HG02973 (cell line): ENCODE results near the gene CSPG4.
A peak's percentile ranks its signal among the peaks of the same experiment; 100 is the strongest.
"Not testable (repeated sequence)": the region's sequence is repeated elsewhere in the genome, so short reads cannot be mapped to it uniquely, and the experiment has no call there.

Source experiments
- ATAC-seq: cut with Tn5 transposase; IDR thresholded peaks from one replicate; pipeline ENCODE4 v1.9.1; 2021; ENCODE audit warnings: moderate library complexity; ENCODE audit not compliant: unreplicated experiment

Gene CSPG4

DNA sequence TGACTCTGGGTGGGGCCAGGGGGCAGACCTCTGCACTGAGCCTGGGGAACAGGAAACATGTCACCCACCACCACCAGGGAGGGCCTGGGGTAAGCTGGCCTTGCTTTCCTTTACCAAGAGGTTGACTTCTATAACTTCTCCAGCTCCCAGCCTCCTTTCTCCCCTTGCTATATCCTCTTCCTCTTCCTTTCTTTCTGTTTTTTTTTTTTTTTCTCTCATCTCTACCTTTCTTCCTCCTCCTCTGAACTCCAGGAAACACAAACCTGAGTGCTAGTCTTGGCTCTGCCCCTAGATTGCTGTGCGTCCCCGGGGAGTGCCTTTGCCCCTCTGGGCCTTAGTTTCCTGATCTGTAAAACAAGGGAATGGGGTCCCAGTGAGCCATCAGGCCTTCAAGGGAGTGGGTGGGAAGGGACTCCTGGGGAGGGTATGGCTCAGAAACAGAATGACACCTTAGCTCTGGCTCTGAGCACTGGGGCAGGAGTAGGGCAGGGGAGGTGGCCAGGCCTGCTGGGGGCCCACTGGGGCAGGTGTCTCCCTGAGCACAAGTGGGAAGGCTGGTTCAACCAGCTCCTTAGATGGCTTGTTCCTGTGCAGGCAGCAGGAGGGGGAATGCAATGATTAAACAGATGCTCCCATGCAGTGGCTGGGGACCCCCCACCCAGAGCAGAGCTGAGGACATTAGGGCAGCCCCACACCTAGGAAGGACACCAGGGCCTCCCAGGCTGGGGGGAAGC is 60.7 kb downstream of the CSPG4 start:
- ATAC-seq = no peak

DNA sequence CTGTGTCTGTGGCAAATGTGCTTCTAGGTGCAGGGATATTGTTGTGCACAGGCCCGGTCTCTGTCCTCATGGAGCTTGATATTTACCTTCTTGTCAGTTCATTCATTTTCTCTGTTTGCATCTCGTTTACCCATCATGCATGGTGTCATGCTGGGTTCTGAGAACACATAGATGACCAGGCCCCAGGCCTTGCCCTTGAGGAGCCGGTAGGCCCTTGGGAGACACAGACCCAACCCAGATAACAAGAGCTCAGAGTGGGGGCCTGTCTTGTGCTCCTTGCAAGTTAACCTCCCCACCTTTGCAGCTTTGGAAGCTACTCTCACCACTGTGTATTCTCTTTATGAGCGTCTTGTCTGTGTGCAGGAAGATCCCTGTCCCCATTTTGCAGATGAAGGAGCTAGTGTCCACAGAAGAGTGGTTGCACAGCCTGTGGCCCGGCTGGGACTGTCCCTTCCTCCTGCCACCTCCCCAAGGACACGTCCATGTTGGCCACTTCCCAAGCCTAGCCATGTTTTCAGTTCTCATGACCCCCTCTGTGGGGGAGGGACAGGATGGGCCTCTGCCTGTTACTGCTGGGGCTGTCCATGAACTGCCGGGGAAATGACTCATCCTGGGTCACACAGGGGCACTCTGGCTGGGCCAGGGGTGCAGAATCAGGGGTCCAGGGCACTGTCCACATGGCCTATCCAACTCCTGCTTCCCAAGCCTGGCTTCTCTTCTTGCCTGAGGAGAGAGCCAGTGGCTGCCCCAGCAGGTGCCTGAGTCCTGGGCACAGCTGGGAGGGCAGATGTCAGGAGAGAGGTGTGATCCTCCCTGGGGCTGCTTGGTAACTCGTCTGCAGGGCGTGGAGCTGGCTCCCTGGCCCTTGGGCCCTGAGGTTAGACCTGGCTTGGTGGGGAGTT is 61.5 kb downstream of the CSPG4 start:
- no peak for ATAC-seq

DNA sequence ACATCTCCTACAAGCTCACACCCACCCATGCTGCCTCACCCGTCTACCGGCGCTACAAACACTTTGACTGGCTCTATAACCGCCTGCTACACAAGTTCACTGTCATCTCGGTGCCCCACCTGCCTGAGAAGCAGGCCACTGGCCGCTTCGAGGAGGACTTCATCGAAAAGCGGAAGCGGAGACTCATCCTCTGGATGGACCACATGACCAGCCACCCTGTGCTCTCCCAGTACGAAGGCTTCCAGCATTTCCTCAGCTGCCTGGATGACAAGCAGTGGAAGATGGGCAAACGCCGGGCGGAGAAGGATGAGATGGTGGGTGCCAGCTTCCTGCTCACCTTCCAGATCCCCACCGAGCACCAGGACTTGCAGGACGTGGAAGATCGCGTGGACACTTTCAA is 62.8 kb downstream of the CSPG4 start:
- no peak for ATAC-seq

DNA sequence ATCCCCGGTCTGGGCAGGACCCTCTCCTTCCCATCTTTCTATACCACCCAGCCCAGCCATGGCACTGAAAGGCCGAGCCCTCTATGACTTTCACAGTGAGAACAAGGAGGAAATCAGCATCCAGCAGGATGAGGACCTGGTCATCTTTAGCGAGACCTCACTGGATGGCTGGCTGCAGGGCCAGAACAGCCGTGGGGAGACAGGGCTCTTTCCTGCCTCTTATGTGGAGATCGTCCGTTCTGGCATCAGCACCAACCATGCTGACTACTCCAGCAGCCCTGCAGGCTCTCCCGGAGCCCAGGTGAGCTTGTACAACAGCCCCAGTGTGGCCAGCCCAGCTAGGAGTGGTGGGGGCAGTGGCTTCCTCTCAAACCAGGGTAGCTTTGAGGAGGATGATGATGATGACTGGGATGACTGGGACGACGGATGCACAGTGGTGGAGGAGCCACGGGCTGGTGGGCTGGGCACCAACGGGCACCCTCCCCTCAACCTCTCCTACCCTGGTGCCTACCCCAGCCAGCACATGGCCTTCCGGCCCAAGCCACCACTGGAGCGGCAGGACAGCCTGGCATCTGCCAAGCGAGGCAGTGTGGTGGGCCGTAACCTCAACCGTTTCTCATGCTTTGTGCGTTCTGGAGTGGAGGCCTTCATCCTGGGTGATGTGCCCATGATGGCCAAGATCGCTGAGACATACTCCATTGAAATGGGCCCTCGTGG is 63.4 kb downstream of the CSPG4 start:
- ATAC-seq = no peak

DNA sequence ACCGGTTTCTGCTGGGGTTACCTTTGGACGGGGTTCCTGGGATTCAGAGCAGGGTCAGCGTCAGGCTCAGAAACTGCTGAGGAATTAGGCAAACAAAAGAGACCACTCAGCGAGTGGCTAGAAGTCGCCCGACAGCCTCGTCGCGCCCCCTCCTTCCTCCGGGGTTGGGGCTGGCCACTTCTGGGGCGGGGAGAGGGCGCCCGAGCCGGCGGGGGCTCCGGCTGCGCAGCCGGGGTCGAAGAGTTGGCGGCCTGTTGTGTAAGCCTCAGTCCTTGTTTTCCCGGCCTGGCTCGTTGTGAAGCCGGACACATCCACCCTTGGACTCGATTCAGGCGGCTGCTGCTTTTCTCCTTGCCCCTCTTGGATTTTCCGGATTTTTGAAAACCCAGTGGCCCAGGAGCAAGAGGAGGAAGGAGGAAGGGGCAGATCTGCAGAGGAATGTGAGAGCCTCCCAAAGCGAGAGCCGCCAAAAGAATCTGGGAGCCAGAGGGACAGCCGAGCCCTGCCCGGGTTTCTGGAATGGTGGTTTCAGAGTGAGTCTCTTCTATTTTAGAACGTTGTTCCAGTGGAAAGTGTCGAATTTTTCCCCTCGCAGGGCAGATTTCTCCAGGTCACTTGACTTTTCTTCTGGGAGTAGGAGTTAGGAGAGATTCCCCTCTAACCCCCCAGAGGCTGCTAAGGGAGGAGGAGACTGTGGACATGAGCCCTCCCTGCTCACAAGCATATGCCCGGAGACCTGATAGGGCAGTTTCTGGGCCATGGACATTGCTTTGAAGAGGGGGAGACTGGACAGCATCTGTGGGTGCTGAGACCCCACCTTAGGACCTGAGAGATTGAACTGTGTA is 64.3 kb downstream of the CSPG4 start:
- no peak for ATAC-seq

DNA sequence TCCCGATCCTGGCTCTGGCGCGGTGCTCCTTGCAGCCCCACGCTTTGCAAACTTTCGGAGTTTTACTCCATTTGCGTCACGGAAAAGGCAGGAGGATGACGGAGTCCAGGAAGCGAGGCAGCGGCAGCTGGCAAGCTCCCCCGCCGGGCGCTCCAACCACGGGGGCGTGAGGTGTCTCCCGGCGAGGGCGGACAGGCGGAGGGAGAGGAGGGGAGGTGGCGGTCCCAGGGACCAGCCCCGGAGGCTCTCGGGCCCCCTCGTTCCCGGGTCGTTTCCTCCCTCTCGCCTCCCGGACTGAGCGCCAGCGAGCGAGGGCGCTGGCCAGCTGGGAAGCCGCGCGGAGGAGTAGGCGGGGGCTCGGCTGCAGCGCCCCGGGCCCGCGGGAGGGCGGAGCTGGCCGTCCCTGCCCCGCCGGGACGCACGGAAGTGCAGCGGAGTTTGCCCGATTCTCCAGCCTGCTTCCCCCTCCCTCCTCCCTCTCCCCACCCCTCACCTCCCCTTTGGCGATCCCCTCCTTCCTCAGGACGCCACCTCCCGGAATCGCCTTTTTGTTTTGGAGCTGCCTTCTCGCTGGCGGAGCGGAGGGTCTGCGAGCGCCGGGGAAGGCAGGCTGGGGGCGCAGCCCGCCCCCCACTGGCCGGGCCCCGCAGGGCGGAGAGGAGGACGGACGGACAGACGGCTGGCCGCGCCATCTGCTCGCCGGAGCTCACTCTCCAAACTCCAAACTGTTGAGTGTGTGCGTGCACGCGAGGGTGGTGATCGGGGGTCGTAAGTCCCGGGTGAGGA is 65.1 kb downstream of the CSPG4 start, which contains the start of gene SNX33:
SNX33 (plus strand) TSS at position 543 of the 786 bp plus-strand sequence. CDS start 1,191 bp downstream, outside the sequence.
- ATAC-seq = no peak

DNA sequence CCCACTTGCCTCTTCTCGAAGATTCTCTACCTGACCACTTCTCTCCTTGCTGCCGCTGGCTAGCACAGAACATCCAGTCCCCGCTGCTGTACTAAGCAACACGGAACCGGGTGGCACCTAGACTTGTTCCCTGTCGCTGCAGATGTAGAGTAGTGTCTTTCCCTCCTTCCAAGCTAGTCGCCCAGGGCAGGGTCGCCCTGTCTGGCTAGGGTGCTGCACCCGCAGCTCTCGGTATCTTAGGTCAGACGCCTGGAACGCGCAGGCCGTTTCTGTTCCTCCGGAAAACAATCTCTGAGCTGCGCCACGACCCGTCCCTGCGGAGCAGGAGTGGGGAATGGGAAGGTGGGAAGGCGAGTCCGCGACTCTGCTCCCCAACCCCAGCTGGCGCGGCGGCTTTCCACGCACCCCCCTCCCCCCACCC is 65.7 kb downstream of the CSPG4 start:
- no peak for ATAC-seq

DNA sequence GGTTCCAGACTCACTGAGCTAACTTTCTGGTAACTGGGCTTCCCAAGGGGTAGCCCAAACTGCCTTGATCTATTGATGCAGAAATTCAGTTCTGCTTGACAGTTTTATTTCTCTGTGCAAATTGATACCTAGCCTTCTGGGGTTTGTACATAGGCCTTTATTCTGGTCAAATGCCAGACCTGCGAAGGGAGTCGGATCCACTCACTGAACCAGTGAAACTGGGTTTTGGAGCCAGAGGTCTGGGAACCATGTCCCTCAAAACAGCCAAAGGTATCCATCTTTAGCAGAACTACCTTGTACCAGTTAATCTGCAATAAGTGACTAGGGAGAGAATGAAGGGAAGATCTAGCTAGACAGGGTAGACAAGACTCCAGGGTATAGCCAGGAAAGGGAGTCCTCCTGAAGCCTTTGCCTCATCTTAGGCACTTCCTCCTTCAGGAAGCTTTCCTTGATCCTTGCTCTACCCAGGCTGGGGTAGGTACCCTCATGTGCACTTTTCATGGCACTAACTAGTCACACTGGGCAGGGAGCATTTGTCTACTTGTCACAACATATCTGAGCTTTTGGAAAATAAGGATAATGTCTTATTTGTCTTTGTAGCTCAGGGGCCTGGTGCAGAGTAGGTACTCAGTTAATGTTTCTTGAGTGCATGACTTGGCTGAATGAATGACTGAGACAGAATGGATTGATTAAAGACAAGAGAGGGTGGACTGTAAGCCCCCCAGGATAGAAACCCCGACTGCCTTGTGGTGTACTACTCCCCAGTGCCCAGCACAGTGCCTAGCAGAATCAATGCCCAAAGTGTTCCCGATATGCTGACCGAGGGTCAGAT is 66.3 kb downstream of the CSPG4 start:
- no peak for ATAC-seq

DNA sequence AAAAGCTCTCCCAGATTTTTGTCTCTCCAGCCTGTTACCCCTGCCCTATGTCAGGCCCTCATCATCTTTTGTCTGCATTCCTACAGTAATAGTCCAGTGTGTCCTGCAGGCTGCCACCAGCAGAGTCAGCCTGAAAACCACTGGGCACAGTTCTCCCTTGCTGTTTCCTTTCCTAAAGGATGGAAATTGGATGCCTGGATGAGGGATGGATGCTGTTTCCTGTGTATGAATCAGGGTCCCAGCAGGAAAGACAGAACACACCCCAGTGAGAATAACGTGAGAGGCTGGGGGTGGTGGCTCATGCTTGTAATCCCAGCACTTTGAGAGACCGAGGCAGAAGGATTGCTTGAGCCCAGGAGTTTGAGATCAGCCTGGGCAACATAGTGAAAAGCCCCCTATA is 68.3 kb downstream of the CSPG4 start:
- no peak for ATAC-seq

DNA sequence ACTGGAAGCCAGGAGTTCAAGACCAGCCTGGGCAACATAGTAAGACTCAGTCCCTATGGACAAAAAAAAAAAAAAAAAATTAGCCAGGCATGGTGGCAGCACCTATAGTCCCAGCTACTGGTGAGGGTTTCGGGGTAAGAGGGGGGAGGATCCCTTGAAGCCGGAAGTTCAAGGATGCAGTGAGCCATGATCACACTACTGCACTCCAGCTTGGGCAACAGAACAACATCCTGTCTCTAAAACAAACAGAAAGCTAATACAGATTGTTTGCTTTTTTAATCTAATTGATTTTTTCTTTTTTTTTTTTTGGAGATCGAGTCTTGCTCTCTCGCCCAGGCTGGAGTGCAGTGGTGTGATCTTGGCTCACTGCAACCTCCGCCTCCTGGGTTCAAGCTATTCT is 71.0 kb downstream of the CSPG4 start:
- ATAC-seq = no peak

DNA sequence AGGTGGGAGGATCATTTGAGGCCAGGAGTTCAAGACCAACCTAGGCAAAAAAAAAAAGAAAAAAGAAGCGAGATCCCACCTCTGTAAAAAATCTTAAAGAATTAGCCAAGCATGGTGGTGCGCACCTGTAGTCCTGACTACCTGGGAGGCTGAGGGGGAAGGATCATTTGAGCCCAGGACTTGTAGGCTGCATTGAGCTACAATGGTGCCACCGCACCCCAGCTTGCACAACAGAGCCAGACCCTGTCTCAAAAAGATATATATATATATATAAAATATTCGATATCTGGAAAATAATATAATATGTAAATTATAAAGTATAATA is 71.5 kb downstream of the CSPG4 start:
- ATAC-seq = no peak

DNA sequence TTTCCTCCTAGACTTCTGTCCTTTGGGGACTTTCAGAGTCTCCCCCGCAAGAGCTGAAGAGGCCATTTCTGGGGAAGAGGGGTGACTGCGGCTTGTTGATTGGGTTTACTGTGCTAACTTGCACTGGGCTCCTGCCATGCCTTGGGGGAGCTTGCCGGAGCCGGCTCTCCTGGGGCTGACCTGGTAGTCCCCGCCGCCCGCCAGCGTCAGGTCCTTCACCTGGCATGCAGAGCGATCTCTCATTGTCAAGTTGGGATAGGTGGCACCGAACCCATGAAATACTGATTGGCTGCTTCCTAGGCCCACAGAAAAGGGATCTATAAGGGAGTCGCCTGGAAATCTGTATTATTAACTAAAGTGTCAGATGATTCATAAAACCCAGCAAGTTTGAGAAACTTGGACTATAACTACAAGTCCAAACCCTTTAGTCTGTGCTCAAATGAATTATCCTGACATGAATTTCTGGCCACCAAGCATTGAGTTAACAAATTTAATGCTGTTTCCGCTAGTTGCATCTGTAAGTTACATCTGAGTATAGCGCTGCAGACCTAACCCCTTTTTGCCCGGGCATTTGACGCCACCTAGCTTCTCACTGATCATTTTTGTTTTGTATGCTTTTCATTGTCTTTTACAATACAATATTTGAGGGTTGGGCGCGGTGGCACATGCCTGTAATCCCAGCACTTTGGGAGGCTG is 72.0 kb downstream of the CSPG4 start:
- peak; percentile 25 for ATAC-seq

DNA sequence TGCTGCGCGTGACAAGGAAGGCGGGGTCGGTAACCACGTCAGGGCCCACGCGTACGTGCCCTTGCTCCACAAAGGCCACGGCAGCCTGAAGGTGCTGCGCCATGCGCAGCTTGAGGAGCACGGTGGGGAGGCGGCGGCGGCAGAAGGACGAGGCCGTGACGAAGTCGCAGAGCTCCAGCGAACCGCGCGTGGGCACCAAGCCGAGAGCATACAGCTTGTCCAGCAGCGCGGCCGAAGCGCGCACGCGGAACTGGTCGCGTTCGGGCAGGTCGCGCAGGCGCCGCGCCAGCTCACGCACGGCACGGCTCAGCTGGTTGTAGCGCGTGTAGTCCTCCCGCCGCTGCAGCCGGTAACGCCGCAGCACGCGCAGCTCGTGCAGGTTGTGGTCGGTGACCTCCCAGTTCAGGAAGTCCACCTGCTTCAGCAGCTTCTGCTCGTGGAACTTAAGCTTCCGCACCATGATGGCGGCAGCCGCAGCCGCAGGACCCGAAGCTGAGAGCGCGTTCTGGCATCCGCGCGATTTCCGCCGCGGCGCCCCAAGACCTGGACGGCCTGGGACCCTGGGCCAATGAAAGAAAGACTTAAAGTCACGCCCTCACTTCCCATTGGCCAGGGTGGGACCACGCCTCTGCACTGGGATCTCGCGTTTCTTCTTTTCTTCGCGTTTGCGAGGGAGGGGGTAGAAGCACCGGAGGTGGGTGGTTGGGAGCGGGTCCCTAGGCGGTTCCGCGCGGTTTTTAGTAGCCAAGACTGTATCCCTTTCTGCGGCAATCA is 72.8 kb downstream of the CSPG4 start, which contains the start of gene IMP3:
IMP3 (minus strand) TSS at position 516 of the 774 bp plus-strand sequence; CDS start at position 460, 56 bp downstream.
- peak; percentile 89 for ATAC-seq

DNA sequence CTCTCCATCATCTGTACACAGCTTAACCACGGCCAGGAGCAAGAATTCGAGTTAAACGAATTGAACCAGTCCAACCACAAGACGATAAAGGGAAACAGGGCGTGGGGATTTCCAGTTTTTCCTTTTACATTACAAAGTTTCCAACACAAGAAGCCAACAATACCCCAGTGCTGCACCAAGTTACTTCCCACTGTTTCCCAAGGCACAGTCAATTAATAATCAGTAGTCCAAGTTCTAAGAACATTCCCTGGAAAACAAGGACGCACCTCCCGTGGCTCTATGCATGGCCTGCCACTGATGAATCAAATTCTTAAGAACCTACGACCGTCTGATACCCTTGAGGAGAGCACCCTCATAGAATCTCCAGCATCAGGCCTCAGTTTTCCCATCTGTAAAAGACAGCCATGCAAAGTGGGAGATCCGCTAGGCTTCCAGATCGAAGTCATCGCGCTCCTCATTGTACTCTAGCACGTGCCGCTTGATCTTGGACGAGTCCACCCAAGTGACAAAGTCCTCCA is 73.4 kb downstream of the CSPG4 start:
- no peak for ATAC-seq

DNA sequence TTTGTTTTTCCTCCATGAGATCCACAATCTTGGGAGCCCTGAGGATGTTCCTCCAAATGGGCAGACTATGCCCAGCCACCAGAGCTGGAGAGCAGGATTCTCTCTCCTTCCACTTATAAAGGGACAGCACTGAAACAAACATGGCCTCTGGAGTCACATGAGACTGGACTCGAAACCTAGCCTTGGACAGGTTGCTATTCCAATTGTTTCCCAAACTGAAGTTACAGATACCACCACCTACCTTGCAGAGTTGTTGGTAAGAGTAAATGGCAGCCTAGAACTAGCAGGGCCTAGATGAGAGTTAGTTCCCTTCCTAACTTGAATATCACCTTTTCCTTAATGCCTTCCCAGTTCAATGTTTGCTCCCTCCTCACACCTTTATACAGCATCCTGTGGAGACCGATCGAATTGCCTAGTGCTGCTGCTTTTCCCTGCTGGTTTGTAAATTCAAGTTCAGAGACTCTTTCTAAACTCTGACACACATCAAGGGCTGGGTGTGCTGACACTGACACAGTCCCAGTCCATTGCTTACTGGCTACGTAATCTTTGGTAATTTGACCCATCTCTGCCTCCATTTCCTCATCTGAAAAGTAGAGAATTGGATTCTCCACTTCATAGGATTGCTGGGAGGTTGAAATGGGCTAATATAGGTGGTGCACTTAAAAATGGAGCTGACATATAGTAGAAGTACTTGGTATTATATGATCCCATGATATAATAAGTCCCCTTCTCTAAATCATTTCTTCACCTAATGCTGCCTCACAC is 75.2 kb downstream of the CSPG4 start:
- no peak for ATAC-seq

DNA sequence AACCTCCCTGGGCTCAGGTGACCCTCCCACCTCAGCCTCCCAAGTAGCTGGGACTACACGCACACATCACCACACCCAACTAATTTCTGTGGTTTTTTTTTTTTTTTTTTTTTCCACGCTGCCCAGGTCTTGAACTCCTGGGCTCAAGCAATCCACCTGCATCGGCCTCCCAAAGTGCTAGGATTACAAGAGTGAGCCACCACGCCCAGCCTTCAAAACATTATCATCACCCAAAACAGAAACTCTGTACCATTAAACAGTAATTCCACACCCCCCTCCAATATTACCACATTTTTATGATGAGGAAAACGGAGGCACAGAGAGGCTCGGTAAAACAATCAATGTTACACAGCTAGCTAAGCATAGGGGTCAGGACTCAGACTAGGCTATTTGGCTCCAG is 76.6 kb downstream of the CSPG4 start:
- ATAC-seq = no peak

DNA sequence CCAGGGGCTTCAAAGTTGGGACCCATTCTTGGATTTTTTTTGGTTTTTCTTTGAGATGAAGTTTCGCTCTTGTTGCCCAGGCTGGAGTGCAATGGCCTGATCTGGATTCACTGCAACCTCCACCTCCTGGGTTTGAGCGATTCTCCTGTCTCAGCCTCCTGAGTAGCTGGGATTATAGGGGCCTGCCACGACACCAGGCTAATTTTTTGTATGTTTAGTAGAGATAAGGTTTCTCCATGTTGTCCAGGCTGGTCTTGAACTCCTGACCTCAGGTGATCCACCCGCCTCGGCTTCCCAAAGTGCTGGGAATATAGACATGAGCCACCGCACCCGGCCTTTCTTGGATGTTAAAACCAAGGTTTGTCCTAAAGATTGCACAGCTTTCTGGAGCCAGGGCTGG is 78.7 kb downstream of the CSPG4 start:
- ATAC-seq = not testable (repeated sequence)
